ENCODE data around the gene INO80.
A peak's percentile ranks its signal among the peaks of the same experiment; 100 is the strongest.

Gene INO80

DNA sequence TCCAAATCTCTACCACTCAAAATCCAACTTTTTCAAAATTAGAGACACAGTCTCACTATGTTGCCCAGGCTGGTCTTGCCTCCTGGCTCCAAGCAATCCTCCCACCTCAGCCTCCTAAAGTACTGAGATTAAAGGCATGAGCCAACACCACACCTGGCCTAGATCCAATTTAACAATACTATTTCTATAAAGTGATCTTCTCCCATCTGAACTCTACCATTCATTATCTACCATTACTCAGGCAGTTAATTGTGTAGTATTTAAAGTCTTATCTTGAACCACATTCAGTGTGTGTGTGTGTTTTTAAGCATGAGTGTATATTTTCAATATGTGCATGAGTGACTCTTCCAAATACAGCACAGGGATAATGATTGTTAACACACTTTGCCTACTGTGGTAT lies 77.0 kb downstream of the INO80 start:
- DNase-seq = no peak

DNA sequence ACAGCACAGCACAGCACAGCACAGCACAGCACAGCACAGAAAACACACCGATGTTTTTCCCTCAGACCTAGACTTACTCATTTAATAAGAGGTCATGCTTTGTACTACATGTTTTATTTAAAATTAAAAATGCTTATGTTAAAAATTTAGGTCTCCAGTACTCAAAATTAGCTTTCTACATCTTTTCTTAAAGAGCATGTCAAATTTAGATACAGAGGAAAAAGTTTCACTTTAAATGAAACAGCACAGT lies 84.1 kb downstream of the INO80 start:
- no peak for DNase-seq

- no peak for DNase-seq
Observed at GRCh38 chr15:41031232-41032078, 84.6 kb downstream of the INO80 start.

- no peak for DNase-seq
Observed at GRCh38 chr15:41028853-41029252, 87.2 kb downstream of the INO80 start.

- no peak for DNase-seq
Observed at GRCh38 chr15:41025393-41025792, 90.7 kb downstream of the INO80 start.

DNA sequence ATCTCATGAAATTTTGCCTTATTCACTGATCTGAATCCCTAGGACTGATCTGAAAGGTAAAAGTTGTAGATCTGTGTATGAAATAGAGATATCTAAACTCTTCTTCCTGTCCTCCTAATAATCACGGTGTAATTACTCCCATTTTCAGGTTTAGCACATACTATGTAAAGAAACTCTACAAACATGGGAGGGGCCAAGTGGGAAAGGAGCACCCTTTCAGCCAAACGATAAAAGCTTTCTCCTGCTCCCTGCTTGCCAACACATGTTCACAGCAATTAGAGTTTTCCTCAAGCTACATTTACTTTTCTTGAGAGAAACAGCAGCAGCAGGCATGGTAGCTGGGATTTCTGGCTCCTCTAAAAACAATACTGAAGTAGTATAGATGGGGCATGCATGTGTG lies 91.2 kb downstream of the INO80 start:
- no peak for DNase-seq

GRCh38 chr15:41024131-41024530 lies 91.9 kb downstream of the INO80 start:
- DNase-seq = no peak

DNA sequence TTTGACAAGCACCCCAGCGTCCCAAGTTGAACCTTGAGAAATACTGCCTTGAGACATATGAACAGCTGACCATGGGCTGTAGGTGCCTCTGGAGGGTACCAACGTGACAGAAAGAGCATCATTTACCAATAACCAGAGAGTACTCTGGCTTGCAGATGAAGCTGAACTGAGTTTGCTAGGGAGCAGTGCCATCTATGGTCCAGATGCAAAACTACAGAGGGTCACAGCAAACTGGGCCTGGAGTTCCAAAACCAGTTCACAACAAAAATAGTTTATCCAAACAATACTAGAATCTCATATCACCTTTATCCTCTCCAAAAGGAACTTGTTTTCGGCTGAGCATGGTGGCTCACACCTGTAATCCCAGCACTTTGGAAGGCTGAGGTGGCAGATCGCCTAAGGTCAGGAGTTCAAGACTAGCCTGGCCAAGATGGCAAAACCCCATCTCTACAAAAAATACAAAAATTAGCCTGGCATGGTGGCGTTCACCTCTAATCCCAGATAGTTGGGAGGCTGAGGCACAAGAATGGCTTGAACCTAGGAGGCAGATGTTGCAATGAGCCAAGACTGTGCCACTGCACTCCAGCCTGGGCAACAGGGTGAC lies 93.5 kb downstream of the INO80 start:
- peak; percentile 19 for DNase-seq

DNA sequence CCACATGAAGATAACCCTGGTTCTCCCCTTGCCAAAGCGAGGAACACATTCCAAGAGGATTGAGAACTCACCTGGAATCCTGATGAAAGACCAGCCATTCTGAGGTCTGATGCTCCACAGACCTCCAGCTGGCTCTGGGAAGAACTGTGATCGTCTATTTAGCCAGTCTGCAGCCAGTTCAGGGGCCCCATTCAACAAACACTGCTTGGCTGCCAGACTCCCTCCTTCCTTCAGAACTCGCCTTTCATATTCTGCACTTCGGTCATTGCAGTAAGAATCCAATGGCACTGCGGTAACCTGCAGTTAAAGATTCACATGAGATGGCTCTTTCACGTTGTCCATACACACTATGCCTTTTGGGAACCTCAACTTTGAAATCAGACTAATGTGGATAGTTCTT lies 95.3 kb downstream of the INO80 start:
- no peak for DNase-seq

GRCh38 chr15:41020311-41020710 lies 95.8 kb downstream of the INO80 start:
- no peak for DNase-seq

DNA sequence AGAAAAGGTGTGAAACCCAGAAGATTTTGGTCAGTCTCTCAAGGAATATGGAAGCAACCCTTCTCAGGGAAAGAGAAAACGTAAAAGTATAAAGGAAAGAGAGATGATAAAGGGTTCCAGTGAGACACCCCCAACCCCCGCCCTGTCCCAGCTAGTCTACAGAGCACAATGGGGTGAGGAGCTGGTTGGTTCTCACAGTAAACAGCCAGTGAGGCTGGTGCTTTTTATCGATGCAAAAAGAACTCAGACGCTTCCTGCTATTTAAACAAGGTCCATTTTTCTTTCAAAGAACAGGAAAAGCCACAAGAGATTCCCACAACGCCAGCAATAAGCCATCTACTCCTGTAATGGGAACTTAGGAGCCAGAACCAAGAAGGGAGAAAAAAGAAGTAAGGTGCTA lies 96.9 kb downstream of the INO80 start:
- DNase-seq = no peak

- DNase-seq = no peak
Observed at GRCh38 chr15:41018534-41018933, 97.5 kb downstream of the INO80 start.

DNA sequence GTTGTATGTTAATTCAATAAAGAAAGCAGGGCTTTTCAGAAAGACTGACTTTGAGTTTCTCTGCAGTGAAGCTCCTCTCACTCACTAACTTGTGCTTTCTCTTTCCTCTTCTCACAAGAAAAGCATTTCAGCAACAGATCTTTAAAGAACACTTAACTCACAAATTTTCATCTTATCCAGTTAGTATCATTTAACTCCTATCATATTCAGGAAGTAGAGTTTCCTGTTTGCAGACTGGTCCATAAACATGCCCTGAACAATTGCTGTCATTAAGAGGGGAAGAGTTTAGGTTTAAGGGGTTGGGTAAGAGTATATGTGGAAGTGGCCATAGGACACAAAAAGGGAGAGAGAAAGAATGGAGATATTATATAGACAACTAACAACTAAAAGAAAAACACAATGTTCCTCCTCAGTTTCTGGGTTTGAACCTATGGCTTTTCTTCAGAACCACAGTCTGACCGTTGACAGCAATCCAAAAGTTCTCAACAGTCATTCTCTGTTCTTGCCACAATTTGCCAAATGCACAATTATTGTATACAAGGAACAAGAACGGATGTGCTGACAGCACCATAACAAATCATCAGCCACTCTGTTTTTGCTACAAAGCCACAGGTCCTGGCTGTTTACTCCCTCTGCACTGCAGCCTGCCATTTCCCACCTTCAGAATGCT lies 98.9 kb downstream of the INO80 start:
- DNase-seq = no peak

DNA sequence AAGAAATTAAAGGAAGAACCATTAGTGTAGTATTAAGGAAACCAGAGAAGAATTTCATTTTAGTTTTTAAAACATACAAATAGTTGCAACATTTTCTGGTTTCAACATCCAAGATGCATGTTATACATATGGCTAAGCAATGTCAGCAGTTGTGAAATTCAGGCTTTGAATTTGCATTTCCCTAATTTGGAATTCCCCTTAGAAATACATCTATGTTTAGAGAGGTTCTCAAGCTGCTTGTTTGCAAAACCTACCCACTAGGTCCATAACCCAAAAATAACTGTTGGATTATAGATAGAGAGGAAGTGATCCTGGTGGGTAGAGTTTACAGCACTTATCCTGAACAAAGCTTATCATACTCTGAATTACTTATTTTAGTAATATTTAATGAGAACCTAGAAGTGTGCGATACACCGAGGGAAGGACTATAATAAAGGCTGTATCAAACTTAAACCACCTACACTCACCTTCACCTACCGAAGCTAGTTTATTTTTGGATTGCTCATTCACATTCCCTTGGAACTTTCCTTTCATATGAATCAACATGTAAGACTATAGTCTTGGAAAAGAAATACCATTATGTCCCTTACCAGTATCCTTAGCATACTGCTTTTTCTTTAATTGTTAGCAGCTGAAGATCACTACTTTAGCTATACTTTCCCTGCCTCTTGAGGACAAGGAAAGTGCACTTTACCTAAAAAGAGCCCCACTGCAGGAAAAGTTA lies 102.2 kb downstream of the INO80 start:
- DNase-seq = no peak

DNA sequence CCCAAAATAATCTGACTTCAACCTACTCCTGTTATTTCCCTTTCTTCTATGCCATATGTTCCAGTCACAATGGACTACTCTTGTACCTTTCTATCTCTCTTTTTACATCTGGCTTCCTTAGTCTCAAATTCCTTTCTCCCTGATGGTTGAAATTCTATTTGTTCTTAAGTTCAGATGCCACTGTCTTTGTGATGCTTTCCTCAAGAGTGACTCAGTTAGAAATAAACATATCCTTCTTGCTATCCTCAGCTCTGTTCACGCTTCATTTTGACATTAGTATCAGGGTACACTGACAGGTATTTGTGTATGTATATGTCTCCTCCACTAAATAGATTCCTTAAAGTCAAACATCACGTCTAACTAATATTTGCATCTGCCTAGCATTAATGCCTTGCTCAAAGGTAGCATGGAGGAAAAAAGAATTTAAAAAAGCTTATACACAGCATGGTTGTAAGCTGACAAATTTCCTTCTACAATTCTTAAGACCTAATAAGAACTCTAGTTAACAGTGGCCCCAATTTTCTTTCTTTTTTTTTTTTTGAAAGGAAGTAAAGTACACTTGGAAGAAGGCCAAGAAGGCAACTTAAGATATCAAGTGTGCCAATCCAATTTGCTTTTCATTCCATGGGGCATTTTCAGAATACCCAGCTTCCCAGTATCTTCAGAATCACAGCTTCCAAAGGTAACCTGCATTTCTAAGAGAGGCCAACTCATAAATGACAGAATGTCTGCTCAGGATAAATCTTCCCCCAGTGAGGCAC lies 104.8 kb downstream of the INO80 start:
- DNase-seq = no peak

DNA sequence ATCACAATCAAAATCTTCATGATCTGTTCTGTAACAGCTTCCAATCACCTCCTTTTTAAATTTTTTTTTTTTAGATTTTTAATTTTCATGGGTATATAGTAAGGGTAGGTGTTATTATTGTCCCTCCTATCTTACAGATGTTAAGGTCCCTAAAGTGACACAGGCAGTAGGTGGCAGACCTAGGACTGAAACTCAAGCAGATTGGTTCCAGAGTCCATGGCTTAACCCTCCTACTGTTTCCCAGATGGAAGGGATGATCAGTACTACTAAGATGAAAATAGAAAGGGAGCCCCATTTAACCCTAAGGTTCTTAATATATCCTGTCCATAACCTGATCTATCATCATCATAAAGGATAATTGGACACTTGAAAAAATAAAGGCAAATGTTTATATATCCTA lies 105.7 kb downstream of the INO80 start:
- no peak for DNase-seq

DNA sequence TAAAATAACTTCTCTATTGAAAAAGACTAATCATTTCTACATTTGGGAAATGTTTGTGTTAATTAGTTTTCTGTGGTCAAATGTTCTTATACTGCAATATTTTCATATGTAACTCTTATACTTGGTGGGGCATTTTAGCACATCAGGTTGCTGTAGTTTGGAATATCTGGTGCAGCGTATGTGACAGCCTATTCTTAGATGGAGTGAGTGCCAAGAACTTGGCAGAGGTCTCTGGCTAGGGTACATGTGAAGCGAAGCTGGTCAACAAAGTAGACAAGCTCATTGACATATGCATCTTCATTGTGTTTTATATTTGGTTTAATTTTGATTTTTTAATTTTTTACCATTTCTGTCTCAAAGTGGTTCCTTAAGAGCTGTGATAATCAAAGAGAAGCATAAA lies 109.6 kb downstream of the INO80 start:
- no peak for DNase-seq

GRCh38 chr15:41004490-41004889 lies 111.6 kb downstream of the INO80 start:
- DNase-seq = no peak

DNA sequence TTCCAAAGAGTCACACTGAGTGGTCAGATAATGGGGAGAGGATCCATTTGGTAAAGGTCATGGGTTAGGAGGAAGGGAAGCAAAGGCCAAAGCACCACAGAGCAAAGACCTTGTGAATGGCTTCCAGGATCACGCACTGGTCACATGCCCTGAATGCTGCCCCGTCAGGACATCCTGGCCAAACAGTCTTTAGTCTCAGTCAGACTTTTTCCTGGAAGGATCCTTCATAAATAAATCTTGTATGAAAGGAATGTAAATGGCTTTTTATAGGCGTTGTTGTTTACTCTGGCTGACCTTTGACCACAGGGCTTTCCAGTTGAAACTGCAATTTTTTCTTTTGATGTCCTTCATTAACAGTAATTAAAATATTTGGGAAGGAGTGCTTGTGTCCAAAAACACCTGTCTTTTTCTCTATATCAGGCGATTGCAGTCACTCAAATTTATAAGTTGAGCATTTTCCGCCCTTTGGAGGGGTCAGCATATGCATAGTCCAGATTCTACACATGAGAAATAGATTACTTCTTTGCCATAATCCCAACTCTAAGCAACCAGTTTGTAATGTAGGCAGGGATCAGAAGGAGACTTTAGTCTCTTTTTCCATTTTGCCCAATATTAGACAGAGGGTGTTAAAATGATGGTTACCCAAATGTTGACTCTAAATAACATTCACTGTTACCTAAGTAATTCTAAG lies 114.4 kb downstream of the INO80 start:
- no peak for DNase-seq

DNA sequence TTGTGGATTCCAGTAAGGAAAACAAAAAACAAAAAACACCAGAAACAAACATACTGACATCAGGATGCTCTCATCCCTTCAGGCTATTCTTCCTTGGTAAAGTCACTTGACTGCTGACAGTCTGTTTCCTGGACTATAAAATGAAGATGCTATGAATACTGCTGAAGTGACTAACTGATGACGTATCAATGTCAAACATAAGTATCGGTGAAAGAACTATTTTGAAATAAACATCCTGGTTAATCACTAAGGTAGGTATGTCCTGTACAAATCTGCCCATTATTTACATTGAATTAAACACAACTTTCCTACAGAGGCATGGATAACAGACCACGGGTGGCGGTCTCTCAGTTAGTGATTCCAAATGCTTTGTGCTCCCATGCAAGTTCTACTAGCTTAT lies 116.9 kb downstream of the INO80 start:
- no peak for DNase-seq

- no peak for DNase-seq
Observed at GRCh38 chr15:40995656-40996055, 120.4 kb downstream of the INO80 start.

DNA sequence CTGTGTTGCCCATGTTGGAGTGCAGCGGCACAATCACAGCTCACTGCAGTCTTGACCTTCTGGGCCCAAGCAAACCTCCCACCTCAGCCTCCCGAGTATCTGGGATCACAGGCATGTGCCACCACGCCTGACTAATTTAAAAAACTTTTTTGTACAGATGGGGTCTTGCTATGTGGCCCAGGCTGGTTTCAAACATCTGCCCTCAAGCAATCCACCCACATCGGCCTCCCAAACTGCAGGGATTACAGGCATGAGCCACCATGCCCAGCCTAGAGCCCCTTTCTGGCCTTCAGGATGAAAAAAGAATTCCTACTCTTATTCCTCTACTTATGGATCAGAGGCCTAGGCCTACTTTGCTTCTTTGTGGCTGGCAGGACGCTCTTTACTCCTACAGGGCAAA lies 123.3 kb downstream of the INO80 start:
- DNase-seq = no peak

Data from stimulated activated CD4-positive, alpha-beta T cell treated with anti-CD3 and anti-CD28 coated beads, Interleukin-4, amount 100 ng/mL, for 1 hour (primary cell).